CD4-positive, alpha-beta T cell treated with Interleukin-4 for 4 hours (primary cell): ENCODE data around the gene CAVIN1.
"Not testable (repeated sequence)": the region's sequence is repeated elsewhere in the genome, so short reads cannot be mapped to it uniquely, and the experiment has no call there.

Experiments used
- DNase-seq: peaks from one replicate; pipeline ENCODE4 v3.0.0-alpha.2; 2020

Gene CAVIN1

DNA sequence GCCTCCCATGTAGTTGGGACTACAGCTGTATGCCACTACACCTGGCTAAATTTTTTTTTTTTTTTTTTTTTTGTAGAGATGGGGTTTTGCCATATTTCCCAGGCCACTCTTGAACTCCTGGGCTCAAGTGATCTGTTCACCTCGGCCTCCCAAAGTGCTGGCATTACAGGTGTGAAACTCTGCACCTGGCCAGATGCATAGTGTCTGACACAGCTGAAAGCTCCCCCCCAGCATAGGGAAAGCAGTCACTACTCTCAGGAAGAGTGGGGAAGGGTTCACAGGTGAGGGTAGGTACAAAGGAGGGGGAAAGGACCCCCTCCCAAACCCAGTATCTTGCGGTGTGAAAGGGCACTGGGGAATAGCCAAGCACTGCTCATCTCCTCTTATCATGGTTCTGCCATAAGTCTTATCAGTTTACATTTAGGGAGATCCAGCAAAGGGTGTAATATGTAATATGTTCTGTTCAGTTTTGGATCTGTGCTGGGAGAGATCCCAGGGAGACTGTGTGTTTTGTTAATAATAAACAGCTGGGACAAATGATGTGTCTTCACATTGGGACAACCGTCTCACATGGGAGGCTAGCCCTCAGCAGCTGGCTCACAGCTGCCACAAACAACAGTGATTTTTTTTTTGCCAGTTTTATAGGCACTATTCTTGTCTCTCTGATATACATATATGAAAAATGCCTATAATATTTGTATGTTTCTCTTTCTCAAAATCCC lies 6.8 kb upstream of the CAVIN1 start:
- DNase-seq: no peak

- peak; percentile 61 for DNase-seq
These were observed 5.3 kb upstream of the CAVIN1 start for GRCh38 chr17:42428141-42428944.

DNA sequence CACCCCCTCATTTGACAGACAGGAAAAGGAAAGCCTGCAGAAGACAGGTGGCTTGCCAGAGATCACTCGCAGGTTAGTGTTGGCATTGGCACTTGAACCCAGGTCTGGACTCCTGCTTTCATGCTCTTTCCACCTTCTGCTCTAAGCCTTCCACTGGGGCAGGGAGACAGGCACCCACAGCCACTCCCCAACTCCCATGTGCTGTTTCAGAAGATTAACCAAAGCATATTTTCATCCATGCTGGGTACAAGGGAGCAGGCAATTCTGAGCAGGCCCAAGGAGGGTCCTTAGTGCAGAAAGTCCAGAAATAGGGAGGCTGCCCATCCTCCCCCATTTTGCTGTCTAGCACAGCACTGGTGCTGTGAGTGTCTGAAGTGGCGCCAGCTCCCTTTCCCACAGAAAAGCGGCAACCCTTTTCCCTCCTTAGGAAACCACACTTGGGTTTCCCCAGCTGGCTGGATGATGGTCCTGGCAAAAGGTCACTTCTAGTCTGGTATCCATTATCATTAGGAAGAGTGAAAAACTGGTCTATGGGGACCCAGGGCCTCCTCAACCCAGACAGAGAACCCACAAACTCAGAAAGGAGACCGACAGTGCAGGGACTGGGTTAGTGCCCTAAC lies 2.0 kb upstream of the CAVIN1 start:
- no peak for DNase-seq

DNA sequence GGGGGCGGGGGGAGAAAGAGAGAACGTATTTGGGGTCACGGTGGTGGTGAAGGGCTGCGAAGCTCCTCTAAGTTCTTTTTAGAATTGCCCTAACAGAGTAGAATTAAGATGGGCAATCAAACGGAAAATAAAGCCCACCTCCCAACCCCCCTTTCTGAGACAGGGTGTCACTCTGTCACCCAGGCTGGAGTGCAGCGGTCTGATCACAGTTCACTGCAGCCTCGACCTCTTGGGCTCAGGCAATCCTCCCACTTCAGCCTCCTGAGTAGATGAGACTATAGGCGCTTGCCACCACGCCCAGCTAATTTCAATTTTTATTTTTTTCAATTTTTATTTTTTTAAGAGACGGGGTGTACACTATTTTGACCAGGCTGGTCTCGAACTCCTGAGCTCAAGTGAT lies 710 bp upstream of the CAVIN1 start:
- DNase-seq: no peak

- no peak for DNase-seq
These were observed 571 bp downstream of the CAVIN1 start for GRCh38 chr17:42422412-42422957.

- DNase-seq: no peak
These were observed 1.3 kb downstream of the CAVIN1 start for GRCh38 chr17:42421507-42422338.

GRCh38 chr17:42421136-42421506 lies 1.9 kb downstream of the CAVIN1 start:
- no peak for DNase-seq

DNA sequence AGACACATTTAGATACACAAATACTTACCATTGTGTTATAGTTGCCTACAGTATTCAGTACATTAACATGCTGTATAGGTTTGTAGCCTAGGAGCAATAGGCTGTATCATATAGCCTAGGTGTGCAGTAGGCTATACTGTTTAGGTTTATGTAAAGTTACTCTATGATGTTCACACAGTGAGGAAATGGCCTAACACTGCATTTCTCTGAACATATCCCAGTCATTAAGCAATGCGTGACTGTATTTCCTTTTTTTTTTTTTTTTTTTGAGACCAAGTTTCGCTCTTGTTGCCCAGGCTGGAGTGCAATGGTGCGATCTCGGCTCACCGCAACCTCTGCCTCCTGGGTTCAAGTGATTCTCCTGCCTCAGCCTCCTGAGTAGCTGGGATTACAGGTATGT lies 5.1 kb downstream of the CAVIN1 start:
- DNase-seq: not testable (repeated sequence)

DNA sequence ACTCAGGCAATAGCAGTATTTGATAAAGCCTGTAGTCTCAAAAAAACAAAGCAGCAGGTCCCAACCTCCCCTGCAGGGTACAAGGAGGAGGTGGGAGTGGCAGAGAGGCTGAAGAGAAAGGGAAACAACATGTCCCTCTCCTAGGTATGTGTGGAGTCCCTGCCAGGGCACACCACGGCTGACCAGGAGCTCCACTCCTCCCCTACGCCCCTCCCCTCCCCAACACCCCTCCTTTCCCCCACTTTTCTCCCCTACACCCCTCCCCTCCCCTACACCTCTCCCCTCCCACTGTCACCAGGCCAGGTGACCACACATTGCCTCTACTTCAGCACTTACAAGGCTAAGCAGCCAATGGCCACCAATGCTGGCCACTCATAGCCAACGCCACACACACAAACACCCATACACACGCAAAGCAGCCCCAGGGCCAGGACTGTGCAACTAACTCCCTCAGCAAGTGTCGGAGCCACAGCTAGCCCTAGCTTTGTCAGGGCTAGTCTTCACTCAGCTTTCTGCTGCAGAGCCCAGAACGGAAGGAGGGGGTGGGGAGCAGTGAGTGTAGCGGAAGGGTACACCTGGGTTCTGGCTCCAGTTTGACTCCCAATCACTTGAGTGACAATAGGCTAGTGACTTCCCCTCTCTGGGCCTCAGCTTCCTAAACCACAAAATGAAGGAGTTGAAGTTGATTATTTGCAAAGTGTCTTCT lies 8.2 kb downstream of the CAVIN1 start:
- peak; percentile 36 for DNase-seq

GRCh38 chr17:42413464-42414040 lies 9.5 kb downstream of the CAVIN1 start:
- DNase-seq: no peak

DNA sequence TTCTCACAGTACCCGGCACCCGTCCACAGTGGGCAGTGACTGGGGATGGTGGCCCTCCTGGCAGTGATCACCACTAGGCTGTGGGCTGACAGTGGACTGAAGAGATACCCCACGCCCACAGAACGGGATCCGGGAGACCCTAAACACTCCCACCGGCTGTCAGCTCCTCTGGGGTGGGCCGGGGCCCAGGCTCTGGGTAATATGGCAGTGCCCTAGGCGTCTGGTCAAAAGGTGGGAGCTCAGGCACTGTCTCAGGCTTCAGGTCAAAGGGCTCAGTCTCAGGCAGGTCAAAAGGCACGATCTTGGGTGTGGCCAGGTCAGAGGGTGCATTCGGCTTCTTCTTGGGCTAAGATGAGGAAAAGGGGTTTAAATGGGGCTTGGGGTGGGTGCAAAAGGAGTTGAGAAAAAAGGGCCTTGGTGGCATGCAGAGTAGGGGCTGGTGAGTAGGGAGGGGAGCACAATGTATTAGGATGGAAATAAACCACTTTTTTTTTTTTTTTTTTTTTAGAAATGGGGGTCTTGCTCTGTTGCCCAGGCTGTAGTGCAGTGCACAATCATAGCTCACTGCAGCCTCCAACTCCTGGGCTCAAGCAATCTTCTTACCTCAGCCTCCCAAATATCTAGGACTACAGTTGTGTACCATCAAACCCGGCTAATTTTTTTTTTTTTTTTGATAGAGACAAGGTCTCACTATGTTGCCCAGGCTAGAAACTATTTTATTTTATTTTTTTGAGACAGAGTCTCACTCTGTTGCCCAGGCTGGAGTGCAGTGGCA lies 11.0 kb downstream of the CAVIN1 start:
- no peak for DNase-seq

DNA sequence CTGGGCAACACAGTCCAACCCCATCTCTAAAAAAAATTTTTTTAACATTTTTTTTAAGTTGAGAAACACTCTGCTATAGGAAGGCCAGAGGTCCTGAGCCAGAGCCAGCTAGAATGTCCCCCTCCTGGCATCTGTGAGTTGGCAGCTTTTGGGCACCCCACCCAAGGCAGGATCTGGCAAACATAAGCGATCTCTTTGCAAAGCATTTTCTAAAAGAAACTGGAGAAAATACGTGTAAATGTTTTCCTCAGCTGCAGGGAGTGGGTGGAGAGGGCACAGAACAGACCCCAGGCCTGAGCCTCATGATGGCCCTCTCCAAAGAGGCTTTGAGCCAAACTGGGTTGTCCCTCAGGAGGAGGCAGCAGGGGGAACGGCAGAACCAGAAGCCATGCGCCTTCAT lies 11.7 kb downstream of the CAVIN1 start:
- no peak for DNase-seq

DNA sequence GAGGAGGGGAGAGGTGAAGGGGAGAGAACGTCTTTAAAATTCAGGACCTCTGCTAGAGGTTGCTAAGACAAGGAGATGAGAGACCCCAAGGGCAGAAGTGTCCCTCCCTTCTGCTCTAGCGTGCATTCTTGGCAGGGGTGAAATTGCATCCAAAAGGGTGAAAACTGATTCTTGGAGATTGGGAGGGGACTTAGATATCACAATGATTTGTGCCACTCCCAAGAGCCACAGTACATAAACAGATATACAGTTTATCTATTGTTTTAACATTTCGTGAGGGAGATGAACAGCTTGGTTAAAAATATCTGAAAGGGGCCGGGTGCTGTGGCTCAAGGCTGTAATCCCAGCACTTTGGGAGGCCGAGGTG lies 12.8 kb downstream of the CAVIN1 start:
- no peak for DNase-seq

DNA sequence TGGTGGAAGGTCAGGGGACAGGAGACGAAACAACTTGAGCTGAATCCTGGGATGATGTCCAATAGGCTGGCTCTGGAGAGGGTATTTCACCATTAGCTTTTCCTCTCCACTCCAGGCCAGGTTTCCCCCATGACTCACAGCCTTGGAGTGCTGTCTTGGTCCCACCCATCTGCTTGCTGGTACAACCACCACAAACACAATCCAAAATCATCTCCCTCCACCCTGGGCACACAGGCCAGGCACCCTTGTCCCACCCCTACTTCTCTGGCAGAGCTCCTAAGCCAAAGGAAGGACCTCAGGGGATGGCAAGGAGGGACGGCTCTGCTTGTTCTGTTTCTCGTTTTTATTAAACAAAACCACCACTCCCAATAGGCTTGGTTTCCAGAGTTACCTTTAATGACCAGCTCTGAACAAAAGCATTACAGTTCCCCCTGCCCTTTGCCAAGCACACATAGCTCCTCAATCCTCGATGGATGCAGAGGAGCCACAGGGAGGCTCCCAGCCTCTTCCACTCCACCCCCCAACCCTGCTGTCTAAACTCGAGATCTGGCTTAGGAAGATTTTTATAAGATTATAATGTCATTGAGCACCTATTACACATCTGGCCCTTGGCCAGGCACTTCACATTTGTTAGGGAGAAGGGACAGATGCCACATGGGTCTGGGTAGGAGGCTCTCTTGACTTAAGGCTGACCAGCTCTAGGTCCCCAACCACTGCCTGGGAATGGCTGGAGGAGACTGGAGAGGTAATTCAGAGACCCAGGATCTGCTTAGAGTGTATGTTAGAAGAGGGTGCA lies 13.3 kb downstream of the CAVIN1 start:
- no peak for DNase-seq

DNA sequence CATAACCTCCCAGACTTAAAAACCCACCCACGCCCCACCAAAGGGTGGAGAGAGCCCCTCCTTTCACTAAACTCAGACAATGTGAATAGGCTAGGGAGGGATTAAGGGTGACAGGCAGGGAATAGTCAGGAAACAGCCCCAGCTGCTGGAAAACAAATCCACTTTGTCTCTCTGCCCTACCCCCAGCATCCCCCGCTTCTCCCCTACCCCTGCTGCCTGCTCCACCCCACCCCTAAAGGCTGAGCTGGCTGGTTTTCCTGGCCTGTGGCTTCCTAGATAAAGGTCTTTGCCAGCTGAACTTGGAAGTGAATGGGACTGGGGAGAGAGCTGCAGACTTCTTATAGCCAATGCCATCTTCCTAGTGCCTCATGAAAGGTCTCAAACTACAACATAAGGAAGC lies 15.0 kb downstream of the CAVIN1 start:
- DNase-seq: no peak

DNA sequence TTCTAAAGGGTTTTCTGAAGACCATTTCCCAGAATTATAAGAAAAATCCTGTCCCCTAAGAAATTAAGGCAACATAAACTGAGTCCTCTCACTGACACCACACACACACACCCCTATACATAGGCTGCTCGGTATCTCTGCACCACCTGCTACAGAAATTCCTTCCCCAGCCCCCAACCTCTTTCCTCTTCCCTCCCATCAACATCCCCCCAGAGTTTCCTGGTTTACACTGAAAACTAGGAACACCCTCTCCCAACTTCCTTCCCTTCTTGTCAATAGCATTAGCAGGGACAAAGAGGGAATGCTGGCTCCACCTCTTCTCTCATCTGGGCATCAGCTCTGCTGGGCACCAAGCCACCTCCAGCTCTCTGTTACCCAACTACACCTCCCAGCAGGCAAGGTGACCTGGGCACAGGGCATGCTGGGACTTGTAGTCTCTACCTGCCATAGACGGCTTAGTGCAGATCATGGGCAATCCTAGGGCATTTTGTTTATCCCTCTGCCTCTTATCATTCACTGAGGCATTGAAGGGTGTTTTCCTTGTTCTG lies 15.7 kb downstream of the CAVIN1 start:
- DNase-seq: peak; percentile 64

GRCh38 chr17:42406615-42407288 lies 16.3 kb downstream of the CAVIN1 start:
- no peak for DNase-seq

DNA sequence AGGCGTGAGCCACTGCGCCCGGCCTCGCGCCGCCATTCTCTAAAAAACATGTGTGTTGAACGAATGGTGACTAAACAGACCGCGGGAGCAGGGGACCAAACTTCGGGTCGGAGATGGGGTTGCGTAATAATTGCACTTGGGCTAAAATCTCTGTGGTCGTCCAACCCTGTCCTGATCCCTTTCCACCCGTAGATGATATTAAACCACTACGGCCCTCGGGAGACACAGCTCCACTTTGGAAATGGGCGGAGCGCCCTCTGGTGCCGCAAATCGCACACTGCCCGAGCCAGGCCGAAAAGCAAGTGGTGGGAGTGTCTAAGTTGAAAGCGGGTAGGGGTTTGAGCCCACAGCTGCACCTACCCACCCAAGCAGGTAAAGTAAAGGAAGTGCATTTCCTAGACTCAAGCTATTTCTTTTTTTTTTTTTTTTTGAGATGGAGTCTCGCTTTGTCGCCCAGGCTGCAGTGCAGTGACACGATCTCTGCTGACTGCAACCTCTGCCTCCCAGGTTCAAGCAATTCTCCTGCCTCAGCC lies 17.0 kb downstream of the CAVIN1 start:
- DNase-seq: peak; percentile 80

GRCh38 chr17:42405076-42405475 lies 18.0 kb downstream of the CAVIN1 start:
- DNase-seq: no peak
